SK-N-SH treated with all-trans-retinoic acid at 6 μM for 48 hours (cell line): Measurements from ENCODE around the gene NRXN2.

Experiments
- ATAC-seq: fragments of 200-7000 bp; cut with Tn5 transposase; 3 replicates; pipeline ENCODE4 v1.9.1; 2020; ENCODE audit warnings: mild to moderate bottlenecking, moderate library complexity
- ARNTL ChIP-seq: fragments of 450-650 bp; formaldehyde crosslinking; IDR thresholded peaks from 2 replicates; pipeline ENCODE4 v1.5.0; 2020; ENCODE audit warnings: low read depth, mild to moderate bottlenecking, moderate library complexity, borderline replicate concordance
- BACH2 ChIP-seq: fragments of 250-450 bp; sonication (Bioruptor Pico); IDR thresholded peaks from 2 replicates; pipeline ENCODE4 v1.9.0; 2021; ENCODE audit warnings: mild to moderate bottlenecking, borderline replicate concordance
- CREB5 ChIP-seq: fragments of 250-450 bp; sonication (Bioruptor Pico); IDR thresholded peaks from 2 replicates; pipeline ENCODE4 v1.5.1; 2020; ENCODE audit warnings: low read depth, mild to moderate bottlenecking, moderate library complexity
- CSDC2 ChIP-seq: fragments of 250-450 bp; sonication (Bioruptor Pico); IDR thresholded peaks from 2 replicates; pipeline ENCODE4 v1.5.0; 2020; ENCODE audit warnings: mild to moderate bottlenecking, moderate library complexity
- CSRNP3 ChIP-seq: fragments of 250-450 bp; sonication (Bioruptor Pico); IDR thresholded peaks from 2 replicates; pipeline ENCODE4 v1.5.1; 2021; ENCODE audit warnings: mild to moderate bottlenecking, moderate library complexity
- ESRRG ChIP-seq: fragments of 250-450 bp; sonication (Bioruptor Pico); IDR thresholded peaks from 2 replicates; pipeline ENCODE4 v1.6.1; 2021; ENCODE audit warnings: mild to moderate bottlenecking
- OSR1 ChIP-seq: fragments of 250-450 bp; sonication (Bioruptor Pico); IDR thresholded peaks from 2 replicates; pipeline ENCODE4 v1.8.0; 2022; ENCODE audit warnings: moderate library complexity, mild to moderate bottlenecking, inconsistent platforms
- PATZ1 ChIP-seq: fragments of 250-450 bp; sonication (Bioruptor Pico); IDR thresholded peaks from 2 replicates; pipeline ENCODE4 v1.8.0; 2020; ENCODE audit warnings: mild to moderate bottlenecking, moderate library complexity, borderline replicate concordance
- POU6F1 ChIP-seq: fragments of 250-450 bp; sonication (Bioruptor Pico); IDR thresholded peaks from 2 replicates; pipeline ENCODE4 v1.8.0; 2021; ENCODE audit warnings: low read depth, mild to moderate bottlenecking, moderate library complexity, borderline replicate concordance
- RARB ChIP-seq: fragments of 250-450 bp; sonication (Bioruptor Pico); IDR thresholded peaks from 2 replicates; pipeline ENCODE4 v1.8.0; 2021; ENCODE audit warnings: mild to moderate bottlenecking, moderate library complexity
- SNAI2 ChIP-seq: fragments of 250-450 bp; sonication (Bioruptor Pico); IDR thresholded peaks from 2 replicates; pipeline ENCODE4 v1.5.0; 2020; ENCODE audit warnings: mild to moderate bottlenecking, moderate library complexity
- TCF4 ChIP-seq: fragments of 250-450 bp; sonication (Bioruptor Pico); IDR thresholded peaks from 2 replicates; pipeline ENCODE4 v1.8.0; 2021; ENCODE audit warnings: mild to moderate bottlenecking, moderate library complexity, borderline replicate concordance
- TOX ChIP-seq: fragments of 250-450 bp; sonication (Bioruptor Pico); IDR thresholded peaks from 2 replicates; pipeline ENCODE4 v1.8.0; 2021; ENCODE audit warnings: mild to moderate bottlenecking, moderate library complexity, borderline replicate concordance
- TSHZ2 ChIP-seq: fragments of 250-450 bp; sonication (Bioruptor Pico); IDR thresholded peaks from 2 replicates; pipeline ENCODE4 v1.5.0; 2020; ENCODE audit warnings: mild to moderate bottlenecking, moderate library complexity
- ZC3H10 ChIP-seq: fragments of 250-450 bp; sonication (Bioruptor Pico); IDR thresholded peaks from 2 replicates; pipeline ENCODE4 v1.5.1; 2021; ENCODE audit warnings: mild to moderate bottlenecking, moderate library complexity
- ZFP3 ChIP-seq: fragments of 250-450 bp; sonication (Bioruptor Pico); IDR thresholded peaks from 2 replicates; pipeline ENCODE4 v1.5.0; 2020; ENCODE audit warnings: mild to moderate bottlenecking, moderate library complexity
- ZFP30 ChIP-seq: fragments of 450-650 bp; formaldehyde crosslinking; IDR thresholded peaks from 2 replicates; pipeline ENCODE4 v1.5.0; 2022; ENCODE audit warnings: mild to moderate bottlenecking, moderate library complexity
- ZNF70 ChIP-seq: fragments of 450-650 bp; formaldehyde crosslinking; IDR thresholded peaks from 2 replicates; pipeline ENCODE4 v1.5.0; 2020; ENCODE audit warnings: mild to moderate bottlenecking, moderate library complexity

The NRXN2 gene

GRCh38 chr11:64721359-64721699 is 1.7 kb downstream of the NRXN2 start (continued):
- TF ChIP-seq CSRNP3 (CRISPR knock-in tag), result no peak

- no peak for TF ChIP-seq RARB
- TF ChIP-seq ZFP30 (CRISPR knock-in tag), result no peak
- TF ChIP-seq ARNTL (CRISPR knock-in tag), result no peak
- no peak for TF ChIP-seq CSRNP3 (CRISPR knock-in tag)
- no peak for ATAC-seq
These were observed 2.2 kb downstream of the NRXN2 start for GRCh38 chr11:64720640-64721358.

- TF ChIP-seq POU6F1 (CRISPR knock-in tag), result no peak
- no peak for TF ChIP-seq CSDC2
- no peak for TF ChIP-seq CREB5 (CRISPR knock-in tag)
- TF ChIP-seq ZFP3 (CRISPR knock-in tag), result no peak
- no peak for TF ChIP-seq ESRRG
- TF ChIP-seq ZNF70 (CRISPR knock-in tag), result no peak
- TF ChIP-seq ZFP30 (CRISPR knock-in tag), result no peak
- TF ChIP-seq BACH2 (CRISPR knock-in tag), result no peak
- no peak for TF ChIP-seq OSR1 (CRISPR knock-in tag)
- TF ChIP-seq RARB, result no peak
- no peak for TF ChIP-seq ARNTL (CRISPR knock-in tag)
- no peak for TF ChIP-seq TCF4 (CRISPR knock-in tag)
- no peak for ATAC-seq
These were observed 2.8 kb downstream of the NRXN2 start for GRCh38 chr11:64720167-64720566.

- TF ChIP-seq TCF4 (CRISPR knock-in tag) (no peak), SNAI2 (CRISPR knock-in tag) (no peak), TOX (CRISPR knock-in tag) (no peak), POU6F1 (CRISPR knock-in tag) (no peak), ESRRG (no peak), TSHZ2 (CRISPR knock-in tag) (no peak), ZC3H10 (CRISPR knock-in tag) (no peak), PATZ1 (CRISPR knock-in tag) (no peak), ZFP30 (CRISPR knock-in tag) (no peak)
- ATAC-seq, result no peak
These were observed 3.6 kb downstream of the NRXN2 start for GRCh38 chr11:64719406-64719805.
